SIG-M5 treated with dmso at 0.1 percent for 504 hours (cell line): ENCODE results near the gene DLL1.

Experiments
- DNase-seq: peaks from one replicate; lab custom pipeline; 2025; ENCODE audit not compliant: unreplicated experiment; lab: John Stamatoyannopoulos, UW

Gene DLL1

GRCh38 chr6:170234419-170234818 is 56.5 kb downstream of the DLL1 start:
- DNase-seq = no peak

DNA sequence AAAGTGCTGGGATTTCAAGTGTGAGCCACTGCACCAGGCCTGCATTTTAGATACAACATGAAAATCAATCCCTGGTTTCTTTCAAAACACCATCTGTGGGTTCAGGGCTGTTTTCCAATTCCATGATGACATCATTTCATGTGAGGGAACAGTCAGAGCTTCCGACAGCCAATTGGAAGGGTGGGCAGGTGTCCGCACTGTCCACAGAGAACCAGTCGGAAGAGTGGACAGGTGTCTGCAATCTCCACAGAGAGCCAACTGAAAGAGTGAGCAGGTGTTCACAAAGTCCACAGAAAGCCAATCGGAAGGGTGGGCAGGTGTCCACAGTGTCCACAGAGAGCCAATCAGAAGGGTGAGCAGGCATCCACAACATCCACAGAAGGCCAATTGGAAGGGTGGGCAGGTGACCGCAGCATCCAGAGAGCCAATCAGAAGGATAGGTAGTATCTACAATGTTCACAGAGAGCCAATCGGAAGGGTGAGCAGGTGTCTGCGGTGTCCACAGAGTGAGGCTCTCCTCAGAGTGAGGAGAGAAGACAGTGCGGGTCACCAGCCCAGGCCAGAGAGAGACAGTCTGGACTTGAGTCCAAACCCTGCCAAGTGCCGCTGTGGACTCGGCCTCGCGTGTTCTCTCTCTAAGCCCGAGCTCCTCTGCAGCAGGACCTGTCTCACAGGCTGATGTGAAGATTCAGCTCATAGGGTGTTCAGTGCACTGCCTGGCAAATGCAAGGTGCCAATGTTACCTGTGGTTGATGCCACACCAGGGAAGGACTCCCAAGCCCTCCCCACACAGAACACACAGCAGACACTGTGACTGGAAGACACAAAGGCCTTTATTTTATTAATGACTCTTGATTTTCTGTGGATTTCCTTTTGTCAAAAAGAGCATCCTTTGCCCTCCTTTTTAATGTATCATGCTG is 57.3 kb downstream of the DLL1 start:
- DNase-seq = no peak
